ENCODE measurements around the gene USP49.

The USP49 gene

DNA sequence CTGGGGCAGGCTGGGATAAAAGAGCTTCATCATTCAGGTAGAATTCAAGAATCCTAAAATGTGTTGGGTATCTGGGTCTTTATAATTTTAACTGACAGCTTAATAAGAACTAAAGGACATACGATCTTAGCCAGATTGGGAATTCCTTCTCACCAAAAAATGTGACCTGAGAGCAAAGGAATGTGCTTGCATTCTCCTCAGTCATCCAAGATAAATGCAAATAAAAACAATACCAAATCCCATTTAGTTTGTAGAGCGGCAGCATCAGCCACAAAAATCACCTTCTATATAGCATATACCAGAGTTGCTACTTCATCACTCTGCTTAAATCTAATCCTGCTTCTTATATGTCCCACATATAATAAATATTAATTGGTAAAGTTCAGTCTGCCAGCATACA lies 16.9 kb downstream of the USP49 start:
- Mint-ChIP-seq H3K27me3 (no peaks in the 10 kb centered on the region), H3K27ac (no peak overlapping the region), H3K4me3 (no peak overlapping the region), H3K9me3 (no peaks in the 10 kb centered on the region), H3K4me1 (ENCODE audit: low read depth in 2 of 2) (no peaks in the 10 kb centered on the region), H3K36me3 (ENCODE audit: insufficient read depth) (no peaks in the 10 kb centered on the region)
- ATAC-seq (replicated peaks), result no peak
- no peak for DNase-seq

DNA sequence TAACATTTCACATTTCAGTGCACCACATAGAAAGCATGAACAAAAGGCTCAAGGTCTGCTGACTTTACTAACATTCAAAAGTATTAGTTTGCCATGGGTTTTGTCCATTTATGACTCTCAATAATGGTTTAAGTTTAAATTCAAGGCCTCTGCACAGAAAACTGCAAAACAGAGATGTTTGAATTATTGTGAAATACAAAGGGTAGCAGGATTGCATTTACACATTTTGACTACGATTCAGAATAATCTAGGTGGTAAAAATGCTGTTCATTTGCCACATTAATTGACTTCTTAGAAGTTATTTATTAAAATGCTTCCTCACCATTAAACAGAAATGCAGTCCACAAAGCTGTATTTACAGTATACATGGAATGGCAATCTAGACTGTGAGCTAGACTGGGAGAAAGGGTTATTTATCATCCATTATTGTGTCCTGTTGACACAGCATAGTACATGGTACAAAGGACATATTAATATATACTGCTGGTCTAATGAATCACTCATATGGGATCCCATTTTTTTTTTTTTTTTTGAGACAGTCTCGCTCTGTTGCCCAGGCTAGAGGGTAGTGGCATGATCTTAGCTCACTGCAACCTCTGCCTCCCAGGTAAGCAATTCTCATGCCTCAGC lies 18.0 kb downstream of the USP49 start:
- Mint-ChIP-seq H3K27me3 (no peaks in the 10 kb centered on the region), H3K4me1 (ENCODE audit: low read depth in 2 of 2) (no peaks in the 10 kb centered on the region), H3K27ac (no peak overlapping the region), H3K4me3 (no peak overlapping the region), H3K9me3 (no peaks in the 10 kb centered on the region), H3K36me3 (ENCODE audit: insufficient read depth) (no peaks in the 10 kb centered on the region)
- ATAC-seq (replicated peaks), result no peak
- DNase-seq, result no peak

DNA sequence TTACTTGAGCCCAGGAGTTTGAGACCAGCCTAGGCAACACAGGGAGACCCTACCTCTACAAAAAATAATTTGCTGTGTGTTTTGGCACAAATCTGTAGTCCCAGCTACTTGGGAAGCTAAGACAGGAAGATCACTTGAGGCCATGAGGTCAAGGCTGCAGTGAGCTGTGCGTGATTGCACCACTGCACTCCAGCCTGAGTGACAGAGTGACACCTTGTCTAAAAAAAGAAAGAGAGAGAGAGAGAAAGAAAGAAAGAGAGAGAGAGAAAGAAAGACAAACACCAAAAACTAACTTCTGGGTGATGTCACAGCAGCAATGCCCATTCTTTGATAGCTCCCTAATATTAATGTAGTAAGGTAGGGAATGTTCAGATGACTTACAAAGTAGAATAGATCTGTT lies 20.4 kb downstream of the USP49 start:
- DNase-seq (no peak), ATAC-seq (replicated peaks) (no peak)
- no peaks in the 10 kb centered on the region for H3K36me3 Mint-ChIP-seq (ENCODE audit: insufficient read depth)
- H3K9me3 Mint-ChIP-seq, result no peaks in the 10 kb centered on the region
- no peak overlapping the region for H3K27ac Mint-ChIP-seq
- H3K4me3 Mint-ChIP-seq, result no peak overlapping the region
- H3K4me1 Mint-ChIP-seq (ENCODE audit: low read depth in 2 of 2), result no peaks in the 10 kb centered on the region
- no peaks in the 10 kb centered on the region for H3K27me3 Mint-ChIP-seq

DNA sequence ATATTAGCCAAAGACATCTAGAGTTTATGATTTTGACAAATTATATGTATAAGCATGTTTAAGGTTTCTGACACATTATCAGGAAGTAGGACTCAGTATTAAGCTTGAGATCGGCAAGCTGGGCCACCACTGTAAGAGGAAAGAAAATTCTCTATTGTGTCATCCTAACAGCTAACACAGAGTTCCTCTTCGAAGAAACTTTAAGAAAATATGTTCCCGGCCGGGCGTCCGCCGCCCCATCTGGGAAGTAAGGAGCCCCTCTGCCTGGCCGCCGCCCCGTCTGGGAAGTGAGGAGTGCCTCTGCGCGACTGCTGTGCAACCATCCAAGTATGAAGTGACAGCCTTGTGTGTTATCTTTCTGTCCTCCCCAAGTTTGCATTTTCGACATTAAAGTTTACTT lies 23.0 kb downstream of the USP49 start:
- Mint-ChIP-seq H3K27me3 (no peaks in the 10 kb centered on the region), H3K4me1 (ENCODE audit: low read depth in 2 of 2) (no peaks in the 10 kb centered on the region), H3K27ac (no peak overlapping the region), H3K36me3 (ENCODE audit: insufficient read depth) (no peaks in the 10 kb centered on the region), H3K4me3 (no peak overlapping the region), H3K9me3 (no peaks in the 10 kb centered on the region)
- ATAC-seq (replicated peaks) (no peak), DNase-seq (no peak)

DNA sequence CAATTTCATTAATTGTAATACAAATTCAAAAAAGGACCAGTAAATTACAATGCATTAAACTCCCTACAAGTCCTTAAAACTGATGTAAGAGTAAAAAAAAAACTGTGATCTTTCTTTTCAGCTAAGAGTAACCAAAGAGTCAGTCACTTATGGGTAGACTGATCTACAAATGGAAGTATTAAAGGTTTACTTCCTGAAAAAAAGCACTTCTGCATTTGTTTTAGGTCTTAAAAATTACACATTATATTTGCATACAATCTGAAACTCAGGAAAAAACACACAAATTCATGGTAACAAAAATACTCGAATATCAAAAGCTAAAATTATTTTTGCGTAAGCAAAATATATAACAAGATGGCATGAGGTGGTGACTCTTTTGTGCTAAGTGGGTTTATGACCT lies 23.5 kb downstream of the USP49 start:
- ATAC-seq (replicated peaks) (no peak), DNase-seq (no peak)
- no peaks in the 10 kb centered on the region for H3K9me3 Mint-ChIP-seq
- no peaks in the 10 kb centered on the region for H3K36me3 Mint-ChIP-seq (ENCODE audit: insufficient read depth)
- H3K4me1 Mint-ChIP-seq (ENCODE audit: low read depth in 2 of 2), result no peaks in the 10 kb centered on the region
- H3K27me3 Mint-ChIP-seq, result no peaks in the 10 kb centered on the region
- no peak overlapping the region for H3K27ac Mint-ChIP-seq
- no peak overlapping the region for H3K4me3 Mint-ChIP-seq

DNA sequence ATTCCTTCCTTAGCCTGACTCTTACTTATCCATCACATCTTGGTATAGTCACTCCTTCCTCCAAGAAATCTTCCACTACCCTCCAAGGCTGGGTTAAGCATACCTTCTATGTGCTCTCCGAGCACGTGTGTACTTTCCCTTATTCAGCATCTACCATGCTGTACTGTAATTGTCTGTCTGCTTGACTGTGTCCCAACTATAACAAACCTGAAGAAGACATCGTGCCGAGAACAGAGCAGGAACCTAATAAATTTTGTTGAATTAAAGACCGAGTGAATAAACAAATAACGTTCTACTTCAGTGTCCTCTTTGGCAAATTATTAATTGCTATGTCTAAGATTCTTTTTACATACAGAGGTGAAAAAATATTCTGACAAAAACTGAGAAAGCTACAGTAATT lies 35.8 kb downstream of the USP49 start:
- no peak for ATAC-seq (replicated peaks)
- H3K27me3 Mint-ChIP-seq, result no peaks in the 10 kb centered on the region
- H3K9me3 Mint-ChIP-seq, result no peaks in the 10 kb centered on the region
- no peak overlapping the region for H3K27ac Mint-ChIP-seq
- H3K4me3 Mint-ChIP-seq, result no peak overlapping the region
- H3K4me1 Mint-ChIP-seq (ENCODE audit: low read depth in 2 of 2), result no peaks in the 10 kb centered on the region
- no peaks in the 10 kb centered on the region for H3K36me3 Mint-ChIP-seq (ENCODE audit: insufficient read depth)
- no peak for DNase-seq

DNA sequence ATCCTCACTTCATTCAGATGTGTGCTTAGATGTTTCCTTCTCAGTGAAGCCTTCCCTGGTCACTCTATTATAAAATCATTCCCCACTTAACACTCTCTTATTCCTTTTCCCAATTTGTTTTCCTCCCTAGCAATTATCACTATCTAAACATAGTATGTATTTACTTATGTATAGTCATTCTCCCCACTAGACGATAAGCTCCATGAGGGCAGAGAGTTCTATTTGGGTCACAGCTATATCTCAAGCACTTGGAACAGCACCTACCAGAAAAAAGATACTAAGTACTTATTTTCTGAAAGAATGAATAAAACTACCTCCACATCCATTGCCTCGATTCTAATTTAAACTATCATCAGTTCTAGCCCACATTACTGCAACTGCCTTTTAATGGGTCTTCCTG lies 36.5 kb downstream of the USP49 start:
- Mint-ChIP-seq H3K4me1 (ENCODE audit: low read depth in 2 of 2) (no peaks in the 10 kb centered on the region), H3K4me3 (no peak overlapping the region), H3K36me3 (ENCODE audit: insufficient read depth) (no peaks in the 10 kb centered on the region), H3K27ac (peak overlapping the region in 1 of 2 donors; percentile 1), H3K9me3 (no peaks in the 10 kb centered on the region), H3K27me3 (no peaks in the 10 kb centered on the region)
- ATAC-seq (replicated peaks) (no peak), DNase-seq (no peak)

DNA sequence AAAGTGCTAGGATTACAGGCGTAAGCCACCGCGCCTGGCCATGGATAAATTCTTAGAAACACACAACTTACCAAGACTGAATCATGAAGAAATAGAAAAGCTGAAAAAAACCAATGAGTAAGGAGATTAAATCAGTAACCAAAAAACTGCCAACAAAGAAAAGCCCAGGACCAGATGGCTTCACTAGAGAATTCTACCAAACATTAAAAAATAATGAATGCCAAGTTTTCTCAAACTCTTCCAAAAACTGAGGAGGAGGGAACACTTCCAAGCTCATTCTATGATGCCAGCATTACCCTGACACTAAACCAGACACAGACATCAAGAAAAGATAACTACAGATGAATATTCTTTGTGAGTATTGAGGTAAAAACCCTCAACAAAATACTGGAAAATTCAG lies 44.3 kb downstream of the USP49 start:
- ATAC-seq (replicated peaks), result no peak
- no peak overlapping the region for H3K4me3 Mint-ChIP-seq
- no peaks in the 10 kb centered on the region for H3K9me3 Mint-ChIP-seq

DNA sequence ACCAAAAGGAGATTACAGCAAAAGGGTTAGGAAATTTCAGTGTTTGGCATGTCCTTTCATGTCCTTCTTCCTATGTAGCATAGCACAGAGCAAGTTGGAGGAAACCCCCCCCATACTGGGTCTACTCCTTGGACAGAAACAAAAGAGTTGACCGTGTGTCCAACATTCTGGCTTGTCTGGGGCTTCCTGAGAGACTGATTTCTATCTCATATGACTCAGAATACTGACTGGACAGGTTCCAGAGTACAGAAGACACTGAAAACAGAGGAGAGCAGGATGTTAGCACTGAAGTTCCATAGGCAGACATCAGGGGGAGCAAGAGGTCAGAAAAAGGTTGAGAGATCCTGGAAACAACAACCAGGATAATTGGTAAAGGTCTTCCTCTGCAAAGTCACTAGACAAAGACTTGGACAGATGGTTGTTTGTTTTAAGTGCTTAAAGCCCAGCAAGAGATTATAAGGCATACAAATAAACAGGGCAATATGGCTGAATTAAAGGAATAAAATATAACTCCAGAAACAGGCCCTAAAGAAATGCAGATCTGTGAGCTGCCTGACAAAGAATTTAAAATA lies 48.4 kb downstream of the USP49 start:
- Mint-ChIP-seq H3K4me3 (no peak overlapping the region), H3K27ac (peak overlapping the region in 1 of 2 donors; percentile 49), H3K4me1 (ENCODE audit: low read depth in 2 of 2) (peaks cover 5 to 6% of the 10 kb centered on the region in 2 donors), H3K9me3 (no peaks in the 10 kb centered on the region), H3K36me3 (ENCODE audit: insufficient read depth) (no peaks in the 10 kb centered on the region), H3K27me3 (no peaks in the 10 kb centered on the region)
- DNase-seq (peak; percentile 40 to 61 (median 46)), ATAC-seq (replicated peaks) (peak; percentile 55)

More for the DNA sequence above, 44.3 kb downstream of the USP49 start:
- H3K4me1 Mint-ChIP-seq (ENCODE audit: low read depth in 2 of 2), result peaks cover 5 to 6% of the 10 kb centered on the region in 2 donors
- no peaks in the 10 kb centered on the region for H3K36me3 Mint-ChIP-seq (ENCODE audit: insufficient read depth)
- no peak overlapping the region for H3K27ac Mint-ChIP-seq
- no peaks in the 10 kb centered on the region for H3K27me3 Mint-ChIP-seq
- DNase-seq, result no peak

DNA sequence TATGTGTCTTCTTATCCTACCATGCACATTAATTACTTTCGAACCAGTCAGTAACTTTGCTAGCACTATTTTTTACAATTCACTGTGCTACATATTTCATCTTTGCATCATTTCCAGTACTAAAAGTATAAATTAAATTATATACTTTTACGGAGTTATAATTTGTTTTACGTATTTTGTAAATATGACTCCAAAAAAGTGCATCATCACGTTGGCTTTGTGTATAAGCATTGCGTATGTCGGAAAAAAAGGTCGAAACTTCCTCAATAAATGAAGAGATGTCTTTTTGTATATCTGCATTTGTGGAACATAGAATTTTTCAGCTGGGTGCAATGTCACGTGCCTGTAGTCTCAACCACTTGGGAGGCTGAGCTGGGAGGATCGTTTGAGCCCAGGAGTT lies 52.0 kb downstream of the USP49 start:
- H3K27ac Mint-ChIP-seq, result no peak overlapping the region

DNA sequence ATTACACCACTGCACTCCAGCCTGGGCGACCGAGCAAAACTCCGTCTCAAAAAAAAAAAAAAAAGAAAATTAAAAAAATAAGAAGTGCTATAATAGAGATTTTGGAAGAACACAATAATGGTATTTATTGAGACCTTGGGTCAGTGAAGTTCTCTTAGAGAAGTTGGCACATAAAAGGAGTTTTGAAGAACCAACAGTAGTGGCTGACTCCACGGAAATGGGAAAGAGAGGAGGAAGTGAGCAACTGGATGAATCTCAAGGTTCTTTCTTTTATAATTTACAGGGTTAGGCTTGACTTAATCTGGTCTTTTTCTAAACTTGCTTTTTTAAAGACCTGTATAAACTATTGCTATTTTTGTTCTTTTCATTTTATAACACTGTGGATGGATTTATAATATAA lies 54.8 kb downstream of the USP49 start:
- Mint-ChIP-seq H3K36me3 (ENCODE audit: insufficient read depth) (peaks cover 3% of the 10 kb centered on the region), H3K27ac (no peak overlapping the region), H3K4me1 (ENCODE audit: low read depth in 2 of 2) (no peaks in the 10 kb centered on the region), H3K27me3 (no peaks in the 10 kb centered on the region), H3K9me3 (no peaks in the 10 kb centered on the region), H3K4me3 (no peak overlapping the region)
- DNase-seq (no peak), ATAC-seq (replicated peaks) (no peak)

More for the DNA sequence above, 52.0 kb downstream of the USP49 start:
- Mint-ChIP-seq H3K27me3 (no peaks in the 10 kb centered on the region), H3K4me1 (ENCODE audit: low read depth in 2 of 2) (peaks cover 5 to 6% of the 10 kb centered on the region in 2 donors), H3K9me3 (no peaks in the 10 kb centered on the region), H3K4me3 (no peak overlapping the region), H3K36me3 (ENCODE audit: insufficient read depth) (peaks cover 3% of the 10 kb centered on the region)
- ATAC-seq (replicated peaks) (no peak), DNase-seq (no peak)

DNA sequence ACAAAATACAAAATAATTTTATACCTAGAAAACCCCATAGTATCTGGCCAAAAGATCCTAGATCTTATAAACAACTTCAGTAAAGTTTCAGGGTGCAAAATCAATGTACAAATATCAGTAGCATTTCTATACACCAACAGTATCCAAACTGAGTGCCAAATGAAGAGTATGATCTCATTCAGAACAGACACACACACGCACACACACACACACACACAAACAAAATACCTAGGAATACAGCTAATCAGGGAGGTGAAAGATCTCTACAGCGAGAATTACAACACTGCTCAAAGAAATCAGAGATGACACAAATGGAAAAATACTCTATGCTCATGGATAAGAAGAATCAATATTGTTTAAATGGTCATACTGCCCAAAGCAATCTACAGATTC lies 58.5 kb downstream of the USP49 start:
- H3K4me3 Mint-ChIP-seq, result no peak overlapping the region
- peaks cover 3% of the 10 kb centered on the region for H3K36me3 Mint-ChIP-seq (ENCODE audit: insufficient read depth)
- no peaks in the 10 kb centered on the region for H3K27me3 Mint-ChIP-seq
- ATAC-seq (replicated peaks) (no peak), DNase-seq (no peak)
- H3K27ac Mint-ChIP-seq, result peak overlapping the region in 1 of 2 donors; percentile 13
- H3K4me1 Mint-ChIP-seq (ENCODE audit: low read depth in 2 of 2), result no peaks in the 10 kb centered on the region
- H3K9me3 Mint-ChIP-seq, result no peaks in the 10 kb centered on the region

DNA sequence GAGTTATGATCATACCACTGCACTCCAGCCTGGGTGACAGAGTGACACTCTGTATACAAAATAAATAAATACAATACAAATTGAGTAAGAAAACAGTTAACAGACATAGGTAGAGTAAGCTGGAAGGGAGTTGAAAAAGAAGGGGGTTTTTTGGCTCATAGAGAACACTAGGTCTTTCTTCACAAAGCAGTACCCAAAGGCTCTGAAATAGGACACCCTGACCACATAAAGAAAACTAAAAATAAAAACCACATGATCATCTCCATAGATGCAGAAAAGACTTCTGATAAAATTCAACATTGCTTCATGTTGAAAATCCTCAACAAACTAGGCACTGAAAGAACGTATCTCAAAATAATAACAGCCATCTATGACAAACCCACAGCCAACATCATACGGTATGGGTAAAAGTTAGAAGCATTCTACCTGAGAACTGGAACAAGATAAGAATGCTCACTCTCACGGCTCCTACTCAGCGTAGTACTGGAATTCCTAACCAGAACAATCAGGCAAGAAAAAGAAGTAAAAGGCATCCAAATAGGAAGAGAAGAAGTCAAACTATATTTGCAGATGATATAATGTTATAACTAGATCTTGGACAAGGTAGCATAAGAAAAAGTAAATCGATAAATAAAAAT lies 59.0 kb downstream of the USP49 start:
- Mint-ChIP-seq H3K27ac (peak overlapping the region in 1 of 2 donors; percentile 13), H3K4me1 (ENCODE audit: low read depth in 2 of 2) (no peaks in the 10 kb centered on the region), H3K27me3 (no peaks in the 10 kb centered on the region), H3K36me3 (ENCODE audit: insufficient read depth) (peaks cover 3% of the 10 kb centered on the region), H3K9me3 (no peaks in the 10 kb centered on the region), H3K4me3 (no peak overlapping the region)
- ATAC-seq (replicated peaks), result no peak
- no peak for DNase-seq

DNA sequence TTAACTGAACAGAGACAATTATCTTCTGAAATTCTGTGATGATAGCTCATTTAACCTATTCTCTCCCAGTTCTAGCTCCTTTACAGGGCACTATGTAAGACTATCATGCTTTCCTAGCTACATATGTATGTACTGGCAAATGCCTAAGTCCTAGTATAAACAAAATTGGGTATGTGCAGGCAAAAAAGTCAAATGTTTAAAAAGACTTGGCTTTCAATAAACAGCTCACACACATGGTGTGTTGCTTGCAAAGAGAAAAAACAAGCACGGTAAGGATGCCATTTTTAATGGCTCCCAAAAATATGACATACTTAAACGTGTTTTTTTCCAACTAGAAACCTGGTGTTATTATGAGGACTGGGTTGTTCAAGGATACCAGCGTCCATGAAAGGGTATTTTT lies 62.9 kb downstream of the USP49 start:
- no peaks in the 10 kb centered on the region for H3K36me3 Mint-ChIP-seq (ENCODE audit: insufficient read depth)
- H3K9me3 Mint-ChIP-seq, result no peaks in the 10 kb centered on the region
- H3K27ac Mint-ChIP-seq, result no peak overlapping the region
- ATAC-seq (replicated peaks) (no peak), DNase-seq (no peak)
- no peaks in the 10 kb centered on the region for H3K4me1 Mint-ChIP-seq (ENCODE audit: low read depth in 2 of 2)
- H3K27me3 Mint-ChIP-seq, result no peaks in the 10 kb centered on the region
- H3K4me3 Mint-ChIP-seq, result no peak overlapping the region

Measured in effector memory CD8-positive, alpha-beta T cell (primary cell).